HepG2 (cell line): ENCODE results near the gene S100P. TPM values are rescaled to one million over a fixed set of nuclear protein-coding genes. Genes with fewer than 3 reads are reported as not detected.

Experiments used
- ARNT ChIP-seq: fragments of 450-650 bp; IDR thresholded peaks from 2 replicates; pipeline ENCODE4 v1.6.1; 2017
- FOXC1 ChIP-seq: sonication (generic); formaldehyde crosslinking; IDR thresholded peaks from 2 replicates; pipeline ENCODE4 v1.8.0; 2022; ENCODE audit warnings: mild to moderate bottlenecking, missing genetic modification reagents, borderline replicate concordance
- HMG20B ChIP-seq: conservative IDR thresholded peaks from 2 replicates; pipeline ENCODE4 v1.6.1; 2016; ENCODE audit warnings: missing genetic modification reagents, missing compliant biosample characterization
- HNRNPK ChIP-seq: fragments of 200-400 bp; formaldehyde crosslinking; IDR thresholded peaks from 2 replicates; pipeline ENCODE4 v1.6.1; 2018; ENCODE audit warnings: low read length, low read depth, moderate library complexity, mild to moderate bottlenecking; ENCODE audit not compliant: poor library complexity, severe bottlenecking
- HNRNPUL1 ChIP-seq: fragments of 200-400 bp; formaldehyde crosslinking; IDR thresholded peaks from 2 replicates; pipeline ENCODE4 v1.6.1; 2017; ENCODE audit warnings: low read depth, mild to moderate bottlenecking, low read length, moderate library complexity
- MIXL1 ChIP-seq: IDR thresholded peaks from 2 replicates; pipeline ENCODE4 v1.6.1; 2016
- MLXIP ChIP-seq: sonication (generic); formaldehyde crosslinking; IDR thresholded peaks from 2 replicates; pipeline ENCODE4 v1.9.0; 2021; ENCODE audit warnings: missing genetic modification reagents, borderline replicate concordance
- PCBP2 ChIP-seq: fragments of 200-400 bp; formaldehyde crosslinking; optimal IDR thresholded peaks from 2 replicates; pipeline ENCODE3; 2018; ENCODE audit warnings: low read length, low read depth; ENCODE audit not compliant: poor library complexity, severe bottlenecking
- SP2 ChIP-seq: sonication (generic); formaldehyde crosslinking; IDR thresholded peaks from 2 replicates; pipeline ENCODE4 v1.5.1; 2020; ENCODE audit warnings: mild to moderate bottlenecking, missing genetic modification reagents
- TCF7 ChIP-seq: sonication (generic); IDR thresholded peaks from 2 replicates; pipeline ENCODE4 v1.6.1; 2016; ENCODE audit warnings: antibody characterized with exemption, low read depth
- ZKSCAN1 ChIP-seq: fragments of 150-350 bp; IDR thresholded peaks from 2 replicates; pipeline ENCODE4 v1.6.1; 2014; ENCODE audit warnings: low read length
- ZNF280D ChIP-seq: sonication (generic); formaldehyde crosslinking; IDR thresholded peaks from 2 replicates; pipeline ENCODE4 v1.5.1; 2020; ENCODE audit warnings: mild to moderate bottlenecking, missing genetic modification reagents
- ZNF468 ChIP-seq: sonication (generic); formaldehyde crosslinking; IDR thresholded peaks from 2 replicates; pipeline ENCODE4 v1.8.0; 2022; ENCODE audit warnings: mild to moderate bottlenecking, moderate library complexity, missing genetic modification reagents
- ZNF556 ChIP-seq: sonication (generic); formaldehyde crosslinking; IDR thresholded peaks from 2 replicates; pipeline ENCODE4 v1.4.0; 2020; ENCODE audit warnings: mild to moderate bottlenecking, missing genetic modification reagents, borderline replicate concordance
- ZNF713 ChIP-seq: sonication (generic); formaldehyde crosslinking; IDR thresholded peaks from 2 replicates; pipeline ENCODE4 v1.4.0; 2020; ENCODE audit warnings: mild to moderate bottlenecking, missing genetic modification reagents
- ZNF768 ChIP-seq: sonication (generic); formaldehyde crosslinking; IDR thresholded peaks from 2 replicates; pipeline ENCODE4 v1.4.0; 2020; ENCODE audit warnings: missing genetic modification reagents
- ZNF781 ChIP-seq: sonication (generic); formaldehyde crosslinking; IDR thresholded peaks from 2 replicates; pipeline ENCODE4 v1.5.1; 2020; ENCODE audit warnings: borderline replicate concordance, mild to moderate bottlenecking, missing genetic modification reagents; ENCODE audit errors: not compliant biosample characterization
- polyA plus RNA-seq, 8 experiments: library from polyadenylated mRNA; depleted of rRNA in 3 of 8; stranded (reverse) in 7 of 8; unstranded in 1 of 8; fragments of >200 nt; fragmentation: Illumina TruSeq in 4 of 8; extraction: Trizol in 4 of 8; gene quantifications; 2 replicates each; pipeline versions ENCODE4 v1.2.1 to v1.2.3, GENCODE V29; 2011 to 2016; ENCODE audit warnings: low read depth in 4 of 8, missing spikeins in 1 of 8, mixed read lengths in 1 of 8; ENCODE audit not compliant: insufficient read depth in 1 of 8
- total RNA-seq, 5 experiments: library from RNA; depleted of rRNA; stranded (reverse); fragments of >200 nt; fragmentation: Illumina TruSeq; extraction: Trizol; gene quantifications; 2 replicates each; pipeline ENCODE4 v1.2.3, GENCODE V29; 2016; ENCODE audit warnings: low read depth in 1 of 5
- TF ChIP-seq, protein P1 (sequence below): sonication (generic); formaldehyde crosslinking; IDR thresholded peaks from 2 replicates; pipeline ENCODE4 v1.8.0; 2022; ENCODE audit warnings: missing genetic modification reagents, low read depth, mild to moderate bottlenecking, borderline replicate concordance
- TF ChIP-seq, protein P2 (sequence below): sonication (generic); formaldehyde crosslinking; IDR thresholded peaks from 2 replicates; pipeline ENCODE4 v1.8.1; 2023; ENCODE audit warnings: mild to moderate bottlenecking, inconsistent platforms, moderate library complexity, missing genetic modification reagents, borderline replicate concordance
- TF ChIP-seq, protein P3 (sequence below): sonication (generic); formaldehyde crosslinking; IDR thresholded peaks from 2 replicates; pipeline ENCODE4 v1.4.0; 2020; ENCODE audit warnings: missing genetic modification reagents

The S100P gene
- total and polyA plus RNA-seq, 2 of the 13 experiments (the other 11 are each of a cell fraction or from before 2014, with no cell fraction given), result 278 to 1,649 TPM

DNA sequence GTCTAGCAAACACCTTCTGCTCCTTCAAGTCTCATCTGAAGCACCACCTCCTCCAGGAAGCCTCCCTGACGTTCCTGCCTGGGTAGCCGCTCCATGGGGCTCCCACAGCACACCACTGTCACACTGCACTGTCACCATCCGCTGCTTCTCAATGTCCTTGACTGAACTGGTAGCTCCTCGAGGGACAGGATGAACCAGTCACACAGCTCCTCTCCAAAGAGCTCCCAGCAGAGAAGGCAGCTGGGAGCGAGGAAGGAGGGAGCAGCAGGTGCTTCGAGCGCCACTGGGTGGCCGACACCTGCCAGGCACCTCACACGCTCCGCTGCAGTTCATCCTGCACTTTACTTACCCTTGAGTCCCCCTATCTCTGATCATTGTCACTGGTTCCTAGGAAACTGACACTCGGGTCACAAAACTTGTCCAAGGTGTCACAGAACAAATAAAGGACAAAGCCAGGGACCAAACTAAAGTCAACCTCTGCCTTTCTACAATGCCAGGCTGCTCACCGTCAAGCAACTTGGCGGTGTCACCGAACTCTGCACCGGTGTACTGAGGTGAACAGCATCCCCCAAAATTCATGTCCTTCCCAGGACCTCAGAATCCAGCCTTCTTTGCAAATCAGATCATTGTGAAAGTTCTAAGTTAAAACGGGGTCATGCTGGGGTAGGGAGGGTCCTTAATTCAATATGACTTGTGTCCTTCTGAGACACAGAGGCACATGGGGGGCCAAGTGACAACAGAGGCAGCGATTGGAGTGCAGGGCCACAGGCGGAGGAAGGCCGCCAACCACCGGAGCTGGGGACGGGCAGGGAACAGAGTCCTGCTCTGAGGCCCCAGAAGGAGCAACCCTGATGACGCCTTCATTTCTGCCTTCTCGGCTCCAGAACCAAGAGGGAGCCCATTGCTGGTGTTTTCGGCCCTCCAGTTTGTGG, 5.5 kb upstream of the S100P start (continued):
- TF ChIP-seq HMG20B (no peak), TCF7 (no peak), ZNF781 (CRISPR knock-in tag) (peak; percentile 3), ZNF468 (CRISPR knock-in tag) (no peak), HNRNPUL1 (no peak), ZNF713 (CRISPR knock-in tag) (no peak), PCBP2 (no peak), FOXC1 (no peak), ZNF768 (CRISPR knock-in tag) (no peak), ZKSCAN1 (no peak), MLXIP (no peak), SP2 (CRISPR knock-in tag) (no peak), ZNF556 (CRISPR knock-in tag) (peak; percentile 71; the same call in 1 of the 2 replicates), ARNT (no peak), HNRNPK (no peak), MIXL1 (CRISPR knock-in tag) (no peak), ZNF280D (CRISPR knock-in tag) (no peak)
- TF ChIP-seq, protein P1, sequence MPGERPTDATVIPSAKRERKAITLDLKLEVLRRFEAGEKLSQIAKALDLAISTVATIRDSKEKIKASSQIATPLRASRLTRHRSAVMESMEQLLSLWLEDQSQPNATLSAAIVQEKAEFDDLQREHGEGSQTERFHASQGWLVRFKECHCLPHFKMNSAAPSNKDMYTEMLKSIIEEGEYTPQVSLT, result no peak
- TF ChIP-seq, protein P2, sequence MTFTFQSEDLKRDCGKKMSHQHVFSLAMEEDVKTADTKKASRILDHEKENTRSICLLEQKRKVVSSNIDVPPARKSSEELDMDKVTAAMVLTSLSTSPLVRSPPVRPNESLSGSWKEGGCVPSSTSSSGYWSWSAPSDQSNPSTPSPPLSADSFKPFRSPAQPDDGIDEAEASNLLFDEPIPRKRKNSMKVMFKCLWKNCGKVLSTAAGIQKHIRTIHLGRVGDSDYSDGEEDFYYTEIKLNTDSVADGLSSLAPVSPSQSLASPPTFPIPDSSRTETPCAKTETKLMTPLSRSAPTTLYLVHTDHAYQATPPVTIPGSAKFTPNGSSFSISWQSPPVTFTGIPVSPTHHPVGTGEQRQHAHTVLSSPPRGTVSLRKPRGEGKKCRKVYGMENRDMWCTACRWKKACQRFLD, result no peak
- TF ChIP-seq, protein P3, sequence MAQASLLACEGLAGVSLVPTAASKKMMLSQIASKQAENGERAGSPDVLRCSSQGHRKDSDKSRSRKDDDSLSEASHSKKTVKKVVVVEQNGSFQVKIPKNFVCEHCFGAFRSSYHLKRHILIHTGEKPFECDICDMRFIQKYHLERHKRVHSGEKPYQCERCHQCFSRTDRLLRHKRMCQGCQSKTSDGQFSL (CRISPR knock-in tag), result no peak
